ENCODE data around the gene C1orf167.

The C1orf167 gene

DNA sequence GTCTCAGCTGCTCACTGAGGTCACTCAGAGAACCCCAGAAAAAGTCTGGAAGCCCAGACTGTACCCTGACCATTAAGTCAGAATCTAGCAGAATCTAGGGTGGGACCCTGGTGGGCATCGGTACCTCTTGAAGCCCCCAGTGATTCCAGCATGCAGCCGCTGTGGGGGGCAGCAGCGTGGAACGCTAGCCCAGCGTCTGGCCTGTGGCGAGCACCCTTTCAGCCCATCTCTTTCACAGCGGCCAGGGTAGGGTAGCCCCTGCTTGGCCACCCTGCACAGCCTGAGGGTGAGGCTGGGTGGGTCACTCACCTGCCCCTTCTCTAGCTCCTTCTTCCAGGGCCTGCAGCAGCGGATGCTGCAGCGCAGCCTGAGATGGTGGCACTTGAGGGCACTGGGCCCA is 16.3 kb downstream of the C1orf167 start:
- no peak for TF ChIP-seq JUND (IDR thresholded peaks at IDR 0.05; ENCODE audit: low read depth)
- DNase-seq (ENCODE audit: low read depth in 1 of 2, low spot score in 1 of 2), result no peak
- in situ Hi-C loops (cut with HindIII; ENCODE audit: low pct_unique_long_range_greater_than_20kb, low sequenced_read_pairs), result no loop called here

DNA sequence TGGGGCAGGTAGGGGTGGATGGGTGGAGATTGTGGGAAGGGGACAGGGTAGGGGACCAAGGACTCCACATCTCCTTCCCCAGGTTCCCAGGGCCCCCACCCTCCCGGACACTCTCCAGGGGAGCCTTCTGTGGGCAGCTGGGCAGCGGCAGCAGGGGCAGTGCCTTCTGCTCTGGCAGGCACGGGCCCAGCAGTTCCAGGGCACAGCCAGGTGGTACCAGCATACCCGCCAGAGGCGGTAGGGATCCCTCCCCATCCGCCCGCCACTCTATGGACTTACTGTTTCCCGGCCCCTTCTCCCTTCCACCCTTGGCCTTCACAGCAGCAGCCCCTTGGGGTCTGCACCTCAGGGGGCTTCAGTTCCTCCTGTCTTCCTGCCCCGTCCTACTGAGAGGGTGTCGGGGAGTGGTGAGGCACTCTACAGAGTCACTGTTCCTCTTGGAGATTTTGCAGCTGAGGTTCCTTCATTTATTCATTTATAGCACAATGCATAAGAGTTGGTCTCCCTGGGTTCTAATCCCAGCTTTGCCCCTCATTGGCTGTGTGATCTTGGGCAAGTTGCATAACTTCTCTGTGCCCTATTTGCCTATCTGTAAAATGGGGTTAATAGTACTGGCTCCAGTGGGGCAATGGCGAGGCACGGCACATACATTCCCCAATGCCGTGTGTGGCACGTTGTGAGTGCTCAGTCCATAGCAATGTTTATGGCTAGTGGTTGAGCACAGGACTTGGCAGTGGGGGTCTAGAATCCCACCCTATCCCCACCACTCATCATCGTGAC is 17.0 kb downstream of the C1orf167 start:
- DNase-seq (ENCODE audit: low read depth in 1 of 2, low spot score in 1 of 2), result no peak
- no peak for TF ChIP-seq JUND (IDR thresholded peaks at IDR 0.05; ENCODE audit: low read depth)
- in situ Hi-C loops (cut with HindIII; ENCODE audit: low pct_unique_long_range_greater_than_20kb, low sequenced_read_pairs), result no loop called here

DNA sequence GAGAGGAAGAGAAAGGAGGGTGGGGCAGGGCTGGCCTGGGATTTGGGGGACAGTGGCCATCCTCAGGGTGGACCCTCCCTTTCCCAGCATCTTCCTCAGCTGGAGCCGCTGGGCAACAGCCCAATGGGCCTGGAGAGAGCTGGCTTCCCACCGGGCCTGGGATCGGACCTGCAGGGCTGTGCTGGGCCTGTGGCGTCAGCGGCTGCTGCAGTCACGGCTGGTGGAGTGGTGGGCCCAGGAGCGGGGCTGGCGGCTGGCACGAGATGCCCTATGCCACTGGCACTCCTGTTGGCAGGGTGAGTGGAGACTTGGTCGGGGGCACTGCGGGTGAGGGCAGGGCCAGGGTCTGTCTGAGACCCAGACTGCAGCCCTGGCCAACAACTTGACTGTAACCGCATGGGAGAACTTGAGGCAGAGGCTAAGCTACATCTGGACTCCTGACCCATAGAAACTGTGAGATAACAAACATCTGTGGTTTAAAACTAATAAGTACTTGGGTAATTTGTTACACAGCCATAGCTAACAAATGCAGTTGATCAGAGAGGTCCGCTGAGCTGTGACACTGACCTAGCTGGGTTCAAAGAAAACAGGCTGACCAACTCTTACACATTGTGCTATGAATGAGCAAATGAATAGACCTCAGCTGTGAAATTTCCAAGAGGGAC is 17.9 kb downstream of the C1orf167 start:
- no peak for DNase-seq (ENCODE audit: low read depth in 1 of 2, low spot score in 1 of 2)
- in situ Hi-C loops (cut with HindIII; ENCODE audit: low pct_unique_long_range_greater_than_20kb, low sequenced_read_pairs), result no loop called here
- no peak for TF ChIP-seq JUND (IDR thresholded peaks at IDR 0.05; ENCODE audit: low read depth)

DNA sequence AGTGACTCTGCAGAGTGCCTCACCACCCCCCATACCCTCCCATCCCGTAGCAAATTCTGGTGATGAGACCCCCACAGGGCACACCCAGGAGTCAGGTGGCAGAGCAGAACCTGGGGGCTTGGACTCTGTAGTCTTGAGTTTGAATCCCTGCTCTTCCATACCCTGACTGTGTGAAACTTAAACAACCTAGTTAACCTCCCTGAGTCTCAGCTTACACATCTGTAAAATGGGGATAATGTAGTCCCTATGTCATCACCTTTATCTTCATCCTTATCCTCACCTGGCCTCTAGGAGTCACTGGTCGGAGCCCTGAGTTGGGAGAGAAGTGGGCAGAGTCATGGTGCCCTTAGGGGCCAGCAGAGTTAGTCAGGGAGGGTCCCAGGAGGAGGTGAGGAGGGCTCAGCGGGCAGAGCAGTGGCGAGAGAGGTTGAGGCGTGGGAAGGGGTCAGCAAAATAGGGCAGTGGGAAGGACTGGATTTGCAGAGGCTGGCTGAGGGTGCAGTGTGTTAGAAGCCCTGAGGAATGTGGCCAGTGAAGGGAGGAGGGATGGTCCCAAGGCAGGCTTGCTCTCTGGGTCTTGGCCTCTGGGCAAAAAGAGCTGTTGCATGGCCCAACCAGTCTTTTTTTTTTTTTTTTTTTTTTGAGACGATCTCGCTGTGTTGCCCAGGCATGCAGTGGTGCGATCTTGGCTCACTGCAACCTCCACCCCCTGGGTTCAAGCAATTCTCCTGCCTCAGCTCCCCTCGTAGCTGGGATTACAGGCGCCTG is 18.6 kb downstream of the C1orf167 start:
- no peak for DNase-seq (ENCODE audit: low read depth in 1 of 2, low spot score in 1 of 2)
- TF ChIP-seq JUND (IDR thresholded peaks at IDR 0.05; ENCODE audit: low read depth), result no peak
- in situ Hi-C loops (cut with HindIII; ENCODE audit: low pct_unique_long_range_greater_than_20kb, low sequenced_read_pairs), result no loop called here

DNA sequence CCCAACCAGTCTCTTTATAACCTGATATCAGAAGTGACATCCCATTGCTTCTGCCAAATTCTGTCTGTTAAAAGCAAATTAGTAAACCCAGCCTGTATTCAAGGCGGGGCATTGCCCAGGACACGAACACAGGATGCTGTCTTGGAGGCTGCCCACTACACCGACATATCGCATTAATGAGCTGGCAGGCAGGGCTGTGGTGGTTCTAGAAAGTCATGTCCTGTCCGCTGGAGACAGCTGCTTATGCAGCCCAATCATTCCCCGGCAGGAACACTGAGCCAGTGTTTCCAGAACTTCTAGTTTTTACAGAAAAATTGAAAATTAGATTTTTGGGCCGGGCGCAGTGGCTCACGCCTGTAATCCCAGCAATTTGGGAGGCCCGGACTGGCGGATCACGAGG is 19.3 kb downstream of the C1orf167 start:
- DNase-seq (ENCODE audit: low read depth in 1 of 2, low spot score in 1 of 2), result no peak
- in situ Hi-C loops (cut with HindIII; ENCODE audit: low pct_unique_long_range_greater_than_20kb, low sequenced_read_pairs), result no loop called here

DNA sequence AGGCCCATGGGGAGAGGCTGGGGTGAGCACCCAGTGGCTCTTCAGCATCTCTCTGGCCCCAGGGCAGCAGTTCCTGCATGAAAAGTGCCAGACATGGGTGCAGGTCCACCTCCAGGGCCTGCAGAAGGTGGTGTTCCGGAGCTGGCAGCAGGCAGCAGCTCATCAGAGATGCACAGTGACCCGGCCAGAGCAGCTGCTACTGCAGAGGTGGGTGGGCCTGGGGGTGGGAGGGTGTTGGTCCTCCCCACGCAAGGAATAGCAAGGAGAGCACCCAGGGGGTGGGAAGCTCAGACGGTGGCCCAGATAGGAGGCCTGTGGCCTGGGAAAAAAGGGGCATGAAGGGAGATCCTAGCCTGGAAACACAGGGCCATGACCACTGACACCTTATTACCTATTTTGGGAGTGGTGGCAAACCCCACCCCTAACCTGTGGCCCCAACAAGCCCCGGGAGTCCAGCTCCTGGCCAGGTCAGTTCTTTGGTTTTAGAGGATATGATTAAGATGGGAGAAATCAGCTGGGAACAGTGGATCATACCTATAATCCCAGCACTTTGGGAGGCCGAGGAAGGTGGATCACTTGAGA is 20.2 kb downstream of the C1orf167 start:
- no peak for DNase-seq (ENCODE audit: low read depth in 1 of 2, low spot score in 1 of 2)
- no peak for TF ChIP-seq JUND (IDR thresholded peaks at IDR 0.05; ENCODE audit: low read depth)
- in situ Hi-C loops (cut with HindIII; ENCODE audit: low pct_unique_long_range_greater_than_20kb, low sequenced_read_pairs), result no loop called here

More for the DNA sequence above, 19.3 kb downstream of the C1orf167 start:
- TF ChIP-seq JUND (IDR thresholded peaks at IDR 0.05; ENCODE audit: low read depth), result no peak

DNA sequence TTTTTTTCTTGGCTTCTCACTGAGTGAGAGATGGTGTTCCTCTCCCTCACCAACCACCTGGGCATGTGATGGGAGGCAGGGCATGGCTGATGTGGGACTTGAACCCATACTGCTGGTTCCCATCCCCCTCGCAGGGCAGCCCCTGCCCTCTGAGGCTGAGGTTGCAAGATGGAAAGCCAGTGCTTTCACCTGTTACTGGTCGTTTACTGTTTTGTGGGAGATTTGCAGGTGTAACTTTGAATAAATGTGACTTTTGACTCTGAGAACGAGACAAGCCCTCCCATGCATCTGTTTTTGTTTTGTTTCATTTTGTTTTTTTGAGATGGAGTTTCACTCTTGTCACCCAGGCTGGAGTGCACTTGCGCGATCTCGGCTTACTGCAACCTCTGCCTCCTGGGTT is 21.6 kb downstream of the C1orf167 start:
- in situ Hi-C loops (cut with HindIII; ENCODE audit: low pct_unique_long_range_greater_than_20kb, low sequenced_read_pairs), result no loop called here
- no peak for DNase-seq (ENCODE audit: low read depth in 1 of 2, low spot score in 1 of 2)
- TF ChIP-seq JUND (IDR thresholded peaks at IDR 0.05; ENCODE audit: low read depth), result no peak

DNA sequence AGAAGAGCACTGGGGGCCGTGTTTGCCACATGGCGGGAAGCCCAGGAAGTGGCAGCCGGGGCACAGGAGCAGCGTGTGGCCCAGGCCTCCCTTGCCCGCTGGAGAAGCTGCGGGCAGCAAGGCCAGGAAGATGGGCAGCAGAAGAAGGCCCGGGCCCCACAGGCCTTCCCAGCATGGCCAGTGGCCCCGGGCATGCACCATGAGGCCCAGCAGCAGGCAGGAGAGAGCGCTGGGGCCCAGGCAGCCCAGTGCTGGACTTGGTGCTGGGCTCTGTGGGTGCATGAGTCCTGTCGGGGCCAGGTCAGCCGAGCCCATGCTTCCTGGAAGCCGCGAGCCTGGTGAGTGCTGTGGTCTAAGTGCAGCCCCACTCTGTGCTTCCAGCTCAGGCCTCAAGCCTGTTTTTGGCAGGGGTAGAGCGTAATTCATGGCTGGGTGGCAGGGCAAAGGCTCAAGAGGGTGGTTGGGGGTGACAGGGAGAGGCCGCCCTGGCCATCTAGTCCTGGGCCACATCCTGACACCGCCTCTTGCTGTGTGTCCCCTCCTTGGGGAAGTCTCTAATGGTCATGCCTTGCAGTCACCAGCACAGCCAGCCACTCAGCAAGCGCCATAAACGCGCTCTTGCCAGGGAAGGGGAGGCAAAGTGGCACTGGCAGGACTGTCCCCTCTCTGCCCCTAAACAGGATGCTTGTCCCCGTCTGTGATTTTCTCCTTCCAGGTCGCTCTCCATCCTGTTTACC is 22.4 kb downstream of the C1orf167 start:
- in situ Hi-C loops (cut with HindIII; ENCODE audit: low pct_unique_long_range_greater_than_20kb, low sequenced_read_pairs), result no loop called here

DNA sequence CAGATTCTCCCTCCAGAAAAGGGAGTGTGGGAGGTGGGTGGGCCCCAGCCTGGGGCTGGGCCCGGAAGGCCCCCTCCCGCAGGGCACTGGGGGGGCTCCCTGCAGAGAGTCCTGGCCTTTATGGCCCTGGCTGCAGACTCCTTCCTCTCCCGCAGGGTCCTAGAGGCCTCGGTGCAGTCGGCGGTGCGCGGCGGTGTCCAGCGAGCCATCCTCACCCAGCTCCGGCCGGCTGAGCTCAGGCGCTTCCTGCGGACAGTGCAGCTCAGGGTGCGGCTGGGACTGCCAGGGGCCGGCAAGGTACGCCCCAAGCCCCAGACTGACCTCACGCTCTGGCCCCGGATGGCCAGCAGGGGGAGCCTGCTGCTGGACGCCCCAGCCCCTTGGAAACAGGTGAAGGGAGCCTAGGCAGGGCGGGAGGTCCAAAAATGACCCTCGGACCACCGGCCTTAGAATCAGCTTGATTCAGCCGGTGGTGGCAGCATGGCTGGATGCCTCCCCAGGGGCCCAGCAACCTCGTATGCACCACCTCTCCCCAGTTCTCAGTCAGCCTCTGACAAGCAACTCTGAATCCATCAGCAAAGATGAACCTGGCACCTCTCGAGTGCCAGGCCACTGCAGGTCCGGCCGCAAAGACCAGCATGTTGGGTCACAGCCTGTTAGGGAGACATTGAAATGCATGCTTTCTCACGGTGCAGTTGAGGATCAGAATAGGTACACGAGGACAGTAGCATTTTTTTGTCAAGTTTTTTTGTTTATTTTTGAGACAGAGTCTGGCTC is 23.2 kb downstream of the C1orf167 start:
- in situ Hi-C loops (cut with HindIII; ENCODE audit: low pct_unique_long_range_greater_than_20kb, low sequenced_read_pairs), result no loop called here
- TF ChIP-seq JUND (IDR thresholded peaks at IDR 0.05; ENCODE audit: low read depth), result no peak
- peak in 1 of 2 experiments; percentile 37 for DNase-seq (ENCODE audit: low read depth in 1 of 2, low spot score in 1 of 2)

More for the DNA sequence above, 22.4 kb downstream of the C1orf167 start:
- DNase-seq (ENCODE audit: low read depth in 1 of 2, low spot score in 1 of 2), result no peak
- TF ChIP-seq JUND (IDR thresholded peaks at IDR 0.05; ENCODE audit: low read depth), result no peak

DNA sequence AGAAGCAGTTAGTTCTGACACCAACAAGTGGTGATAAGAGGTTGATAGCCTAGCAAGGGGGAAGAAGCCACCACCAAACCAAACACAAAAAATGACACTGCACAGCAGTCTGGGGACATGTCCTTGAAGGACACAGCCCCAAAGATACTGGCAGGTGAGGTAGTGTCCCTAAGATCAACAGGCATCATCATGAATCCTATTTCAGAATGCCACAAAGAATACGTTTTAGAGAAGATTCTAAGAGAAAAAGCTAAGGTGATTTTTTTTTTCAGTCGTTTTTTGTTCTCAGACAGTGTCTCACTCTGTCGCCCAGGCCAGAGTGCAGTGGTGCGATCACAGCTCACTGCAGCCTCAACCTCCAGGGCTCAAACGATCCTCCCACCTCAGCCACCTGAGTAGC is 24.2 kb downstream of the C1orf167 start:
- in situ Hi-C loops (cut with HindIII; ENCODE audit: low pct_unique_long_range_greater_than_20kb, low sequenced_read_pairs), result no loop called here
- DNase-seq (ENCODE audit: low read depth in 1 of 2, low spot score in 1 of 2), result no peak
- TF ChIP-seq JUND (IDR thresholded peaks at IDR 0.05; ENCODE audit: low read depth), result no peak

DNA sequence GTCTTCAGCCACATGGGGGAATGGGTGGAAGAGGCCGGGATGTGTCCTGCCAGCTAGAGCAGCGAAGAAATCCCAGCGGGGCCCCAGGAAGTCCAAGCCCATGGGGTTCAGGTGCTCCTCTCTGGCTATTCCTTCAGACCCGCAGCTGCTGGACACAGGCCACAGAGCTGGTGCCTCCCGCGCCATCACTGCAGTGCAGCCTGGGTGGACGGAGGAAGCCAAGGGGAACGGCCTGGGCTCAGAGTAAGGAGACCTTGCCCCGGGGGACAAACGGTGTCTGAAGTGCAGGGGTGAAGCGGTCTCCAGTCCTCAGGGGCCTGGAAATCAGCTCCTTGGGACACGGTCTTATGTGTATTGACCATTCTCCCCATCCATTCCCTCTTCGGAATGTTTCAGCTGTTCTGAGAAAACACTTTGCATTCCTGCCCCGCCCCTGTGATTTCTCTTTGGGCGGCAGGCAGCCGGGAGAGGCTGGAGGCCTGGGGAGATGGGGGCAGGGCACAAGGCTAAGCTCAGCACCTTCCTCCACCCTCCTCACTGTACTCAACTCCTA is 25.3 kb downstream of the C1orf167 start:
- peak; percentile 47 to 64 for DNase-seq (ENCODE audit: low read depth in 1 of 2, low spot score in 1 of 2)
- TF ChIP-seq JUND (IDR thresholded peaks at IDR 0.05; ENCODE audit: low read depth), result no peak
- in situ Hi-C loops (cut with HindIII; ENCODE audit: low pct_unique_long_range_greater_than_20kb, low sequenced_read_pairs), result no loop called here

Measured in T47D (cell line).